Cerebellar nuclear complex (tissue), 1 donor: Measurements from ENCODE around the gene STXBP2.

ENCODE experiments used
- DNase-seq, 2 experiments: peaks; one replicate each; lab custom pipeline; 2025; lab: John Stamatoyannopoulos, UW

Gene STXBP2

GRCh38 chr19:7650148-7650547, 13.2 kb downstream of the STXBP2 start:
- DNase-seq: no peak

DNA sequence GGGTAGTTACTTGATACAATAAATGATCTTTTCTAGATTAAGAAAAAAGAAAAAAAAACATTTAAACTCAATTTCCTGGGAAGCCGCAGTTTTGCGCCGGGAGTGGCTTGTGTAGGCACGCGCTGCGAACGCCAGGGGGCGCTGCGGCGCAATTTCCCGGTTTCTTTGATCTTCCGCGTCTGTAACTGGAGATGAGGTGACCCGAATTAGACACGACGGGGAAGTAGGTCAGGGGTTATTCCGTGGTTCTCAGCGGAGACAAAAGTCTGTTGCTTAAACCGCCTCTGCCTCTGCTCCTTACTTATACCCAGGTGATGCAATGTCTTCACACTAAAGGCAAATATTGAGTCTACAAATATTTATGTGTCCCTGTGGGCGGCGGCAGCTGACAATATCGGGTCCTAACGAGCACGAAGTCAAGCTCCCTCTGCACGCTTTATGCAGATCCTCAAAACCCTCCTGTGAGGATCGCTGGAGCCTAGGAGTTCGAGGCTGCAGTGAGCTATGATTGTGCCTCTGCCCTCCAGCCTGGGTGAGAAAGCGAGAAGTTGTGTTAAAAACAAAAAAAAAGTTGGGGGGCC, 15.2 kb downstream of the STXBP2 start:
- DNase-seq: peak in 1 of 2 experiments; percentile 69

DNA sequence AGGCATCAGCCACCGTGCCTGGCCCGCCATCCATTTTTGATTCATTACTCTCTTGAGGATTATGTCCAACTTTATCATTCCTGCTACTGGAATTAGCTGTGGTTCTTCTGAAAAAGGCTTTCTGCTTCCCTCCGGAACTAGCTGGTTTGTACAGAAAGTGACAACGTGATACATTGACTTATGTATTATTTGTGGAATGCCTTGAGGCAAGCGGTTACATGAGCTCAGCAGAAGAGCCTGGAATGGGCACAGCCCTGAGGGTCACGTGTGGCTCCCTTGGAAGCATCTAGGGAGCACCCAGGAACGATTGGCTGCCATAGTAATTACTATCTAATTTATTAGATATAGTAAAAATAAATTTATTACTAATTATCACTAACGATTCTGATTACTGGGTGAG, 17.5 kb downstream of the STXBP2 start:
- DNase-seq: no peak

DNA sequence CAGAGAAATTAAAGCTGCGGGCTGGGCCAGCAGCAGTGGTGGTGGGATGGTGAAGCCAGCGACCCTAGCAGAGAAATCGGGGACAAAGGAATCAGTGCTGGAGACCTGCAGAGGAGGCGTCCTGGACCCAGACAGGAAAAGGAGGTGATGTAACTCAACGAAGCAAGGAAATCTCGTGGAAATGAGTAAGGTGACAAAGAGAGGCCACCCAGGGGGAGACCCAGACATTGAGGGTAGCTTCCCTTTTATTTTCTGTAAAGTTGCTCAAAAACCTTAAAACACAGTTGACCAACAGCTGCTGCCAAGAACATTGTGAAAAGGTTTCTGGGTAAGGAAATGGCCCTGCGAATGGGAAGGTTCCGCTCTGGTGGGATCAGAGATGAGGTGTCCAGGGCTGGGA, 18.7 kb downstream of the STXBP2 start:
- DNase-seq: no peak

DNA sequence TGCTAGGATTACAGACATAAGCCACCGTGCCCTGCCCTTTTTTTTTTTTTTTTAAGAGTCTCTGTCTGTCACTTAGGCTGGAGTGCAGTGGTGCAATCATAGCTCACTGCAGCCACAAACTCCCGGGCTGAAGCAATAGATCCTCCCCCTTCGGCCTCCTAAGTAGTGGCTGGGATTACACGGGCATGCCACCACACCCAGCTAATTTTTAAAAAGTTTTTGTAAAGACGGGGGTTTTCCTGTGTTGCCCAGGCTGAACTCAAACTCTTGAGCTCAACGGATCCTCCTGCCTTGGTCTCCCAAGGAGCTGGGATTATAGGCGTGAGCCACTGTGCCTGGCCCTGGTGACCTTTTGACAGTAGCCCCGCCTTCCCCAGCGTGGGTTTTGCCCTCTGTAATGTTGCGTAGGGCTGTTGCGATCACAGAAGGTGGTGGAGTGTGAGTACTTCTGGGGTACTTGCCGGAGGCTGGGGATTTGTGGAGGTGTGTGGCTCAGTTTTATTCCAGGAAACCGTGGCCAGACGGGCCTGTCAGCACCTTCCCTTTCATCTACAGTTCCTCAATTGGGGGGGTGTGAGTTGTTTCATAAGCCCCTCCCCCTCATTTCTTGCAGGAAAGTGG, 20.3 kb downstream of the STXBP2 start:
- no peak for DNase-seq

DNA sequence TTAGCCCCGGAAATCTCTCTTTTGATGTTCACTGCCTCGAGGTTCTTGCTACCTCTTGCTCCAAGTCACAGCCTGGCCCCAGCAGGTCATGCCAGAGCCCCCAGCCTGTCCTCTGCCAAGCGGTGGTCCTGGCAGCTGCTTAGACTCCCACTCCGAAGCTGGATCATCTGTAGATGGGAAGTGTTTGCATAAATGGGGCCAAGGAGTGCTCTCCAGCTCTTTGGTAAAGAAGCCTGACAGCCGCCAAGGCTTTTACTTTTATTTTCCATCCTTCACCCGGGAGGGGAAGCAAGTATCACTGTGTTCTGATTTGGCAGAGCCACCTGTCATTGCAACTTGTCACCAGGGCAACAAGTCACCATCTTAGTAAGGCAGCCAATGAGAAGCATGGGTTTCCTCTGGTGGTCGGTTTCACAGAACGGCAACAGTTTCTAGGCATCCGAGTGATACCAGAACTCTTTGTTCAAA, 21.3 kb downstream of the STXBP2 start:
- DNase-seq: no peak

DNA sequence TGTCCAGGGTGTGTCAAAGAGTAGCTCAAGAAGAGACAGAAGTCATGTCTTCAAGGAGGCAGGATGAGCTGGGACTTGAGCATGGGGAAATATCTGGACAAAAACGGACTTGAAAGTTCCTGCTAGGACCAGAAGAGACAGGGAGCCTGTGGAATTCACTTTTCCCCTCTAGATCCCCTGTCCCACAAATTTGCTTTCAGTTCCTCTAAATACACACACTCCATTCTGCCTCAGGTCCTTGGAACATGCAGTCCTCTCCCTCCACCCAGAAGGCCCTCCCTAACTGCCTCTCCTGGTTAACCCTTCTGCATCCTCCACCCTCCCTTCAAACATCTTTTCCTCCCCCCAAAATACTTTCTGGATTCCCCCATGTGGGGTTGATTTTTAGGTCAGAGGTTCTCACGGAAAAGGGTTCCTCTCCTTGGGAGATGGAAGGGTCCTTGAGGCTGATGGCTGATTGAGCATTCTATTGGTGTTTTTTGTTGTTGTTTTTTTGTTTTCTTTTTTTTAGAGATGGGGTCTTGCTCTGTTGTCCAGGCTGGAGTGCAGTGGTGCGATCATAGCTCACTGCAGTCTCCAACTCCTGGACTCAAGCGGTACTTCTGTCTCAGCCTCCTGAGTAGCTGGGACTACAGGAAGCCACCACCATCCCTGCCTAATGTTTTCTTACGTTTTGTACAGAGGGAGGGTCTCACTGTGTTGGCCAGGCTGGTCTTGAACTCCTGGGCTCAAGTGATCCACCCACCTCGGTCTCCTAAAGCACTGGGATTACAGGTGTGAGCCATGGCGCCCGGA, 25.0 kb downstream of the STXBP2 start:
- no peak for DNase-seq

- DNase-seq: no peak
Measured at GRCh38 chr19:7662657-7663056, 25.7 kb downstream of the STXBP2 start.

- no peak for DNase-seq
Measured at GRCh38 chr19:7663706-7664105, 26.8 kb downstream of the STXBP2 start.

- DNase-seq: no peak
Measured at GRCh38 chr19:7665076-7665475, 28.2 kb downstream of the STXBP2 start.

DNA sequence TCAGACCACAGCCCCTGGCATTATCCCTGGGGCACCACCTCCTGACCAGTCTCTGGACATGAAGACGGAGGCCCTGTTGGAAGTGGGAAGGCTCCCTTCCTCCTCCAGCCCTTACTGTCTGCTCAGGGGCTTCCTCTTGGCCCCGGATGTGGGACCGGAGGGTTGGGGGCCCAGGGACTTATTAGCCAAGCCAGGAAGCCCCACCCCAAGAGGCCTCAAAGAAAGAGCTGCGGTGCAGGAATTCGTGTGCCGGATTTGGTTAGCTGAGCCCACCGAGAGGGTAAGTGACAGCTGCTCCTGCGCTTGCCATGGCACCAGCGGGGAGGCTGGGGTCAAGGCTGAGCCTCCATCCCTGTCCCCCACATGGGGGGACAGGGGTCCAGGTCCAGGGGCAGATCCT, 31.9 kb downstream of the STXBP2 start, which contains the start of gene RETN:
RETN (plus strand) TSS at position 208 of the 400 bp plus-strand sequence. CDS start 278 bp downstream, outside the sequence.
- DNase-seq: no peak

DNA sequence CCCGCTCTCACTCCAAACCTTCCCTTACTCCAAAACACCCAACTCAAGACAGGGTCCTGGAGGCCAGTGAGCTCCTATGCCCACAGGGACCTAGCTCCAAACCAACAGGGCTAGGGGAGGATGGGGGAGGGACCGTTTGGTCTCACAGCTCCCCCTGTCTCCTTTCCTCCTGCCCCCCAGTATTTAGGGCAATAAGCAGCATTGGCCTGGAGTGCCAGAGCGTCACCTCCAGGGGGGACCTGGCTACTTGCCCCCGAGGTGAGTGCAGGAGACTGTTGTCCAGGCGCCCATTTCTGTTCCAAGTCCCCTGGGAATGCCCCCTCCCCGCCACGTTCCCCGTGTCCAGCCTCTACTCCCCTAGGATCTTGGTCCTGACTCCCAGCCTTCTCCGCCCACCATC, 32.7 kb downstream of the STXBP2 start:
- DNase-seq: no peak

DNA sequence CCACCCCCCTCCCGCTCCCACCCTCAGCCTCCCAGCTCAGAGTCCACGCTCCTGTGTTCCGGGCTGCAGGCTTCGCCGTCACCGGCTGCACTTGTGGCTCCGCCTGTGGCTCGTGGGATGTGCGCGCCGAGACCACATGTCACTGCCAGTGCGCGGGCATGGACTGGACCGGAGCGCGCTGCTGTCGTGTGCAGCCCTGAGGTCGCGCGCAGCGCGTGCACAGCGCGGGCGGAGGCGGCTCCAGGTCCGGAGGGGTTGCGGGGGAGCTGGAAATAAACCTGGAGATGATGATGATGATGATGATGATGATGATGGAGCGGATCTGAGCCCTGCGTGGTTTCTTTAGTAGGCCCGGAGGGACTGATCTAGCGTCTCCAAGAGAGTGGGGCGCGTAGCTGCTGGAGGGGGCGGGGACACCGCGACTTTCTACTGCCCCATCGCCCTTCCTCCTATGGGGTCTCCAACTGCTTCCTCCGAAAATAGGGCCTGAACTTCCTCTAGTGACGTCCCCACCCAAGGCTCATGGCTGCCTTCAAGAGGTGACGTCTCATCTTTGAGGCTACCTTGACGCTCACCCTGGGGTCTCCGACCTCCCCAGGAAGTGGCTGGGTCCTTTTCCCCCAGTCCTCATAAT, 33.4 kb downstream of the STXBP2 start:
- no peak for DNase-seq

DNA sequence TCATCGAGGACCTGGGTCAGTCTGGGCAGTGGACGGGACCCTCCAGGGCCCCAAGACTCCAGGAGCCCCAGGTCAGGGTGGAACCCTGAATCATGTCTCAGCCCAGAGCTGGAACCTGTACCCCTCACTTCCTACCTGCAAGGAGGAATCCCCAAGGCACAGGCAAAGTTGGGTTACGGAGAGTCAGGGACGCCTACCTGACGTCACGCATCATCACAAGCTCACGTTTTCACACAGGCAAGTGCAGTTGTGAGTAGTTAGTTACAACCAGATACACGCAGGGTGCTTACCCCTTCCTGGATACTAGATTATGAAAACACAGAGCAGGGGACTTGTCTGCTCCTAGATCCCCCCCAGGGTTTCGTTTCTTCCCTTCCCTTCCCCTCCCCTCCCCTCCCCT, 33.9 kb downstream of the STXBP2 start:
- no peak for DNase-seq

DNA sequence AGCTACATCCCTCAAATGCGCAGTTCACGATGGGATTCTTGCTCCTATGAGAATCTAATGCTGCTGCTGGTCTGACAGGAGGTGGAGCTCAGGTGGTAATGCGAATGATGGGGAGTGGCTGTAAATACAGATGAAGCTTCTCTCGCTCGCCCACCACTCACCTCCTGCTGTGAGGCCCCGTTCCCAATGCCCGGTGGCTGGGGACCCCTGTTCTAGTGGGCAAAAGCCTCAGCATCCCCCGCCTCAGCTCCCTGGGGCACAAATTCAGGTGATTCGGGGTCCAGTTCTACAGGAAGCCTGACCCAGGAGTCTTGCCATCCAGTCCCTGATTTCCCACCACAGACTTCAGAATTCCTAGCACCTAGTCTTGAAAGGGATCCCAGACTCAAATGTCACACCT, 35.6 kb downstream of the STXBP2 start:
- DNase-seq: no peak

DNA sequence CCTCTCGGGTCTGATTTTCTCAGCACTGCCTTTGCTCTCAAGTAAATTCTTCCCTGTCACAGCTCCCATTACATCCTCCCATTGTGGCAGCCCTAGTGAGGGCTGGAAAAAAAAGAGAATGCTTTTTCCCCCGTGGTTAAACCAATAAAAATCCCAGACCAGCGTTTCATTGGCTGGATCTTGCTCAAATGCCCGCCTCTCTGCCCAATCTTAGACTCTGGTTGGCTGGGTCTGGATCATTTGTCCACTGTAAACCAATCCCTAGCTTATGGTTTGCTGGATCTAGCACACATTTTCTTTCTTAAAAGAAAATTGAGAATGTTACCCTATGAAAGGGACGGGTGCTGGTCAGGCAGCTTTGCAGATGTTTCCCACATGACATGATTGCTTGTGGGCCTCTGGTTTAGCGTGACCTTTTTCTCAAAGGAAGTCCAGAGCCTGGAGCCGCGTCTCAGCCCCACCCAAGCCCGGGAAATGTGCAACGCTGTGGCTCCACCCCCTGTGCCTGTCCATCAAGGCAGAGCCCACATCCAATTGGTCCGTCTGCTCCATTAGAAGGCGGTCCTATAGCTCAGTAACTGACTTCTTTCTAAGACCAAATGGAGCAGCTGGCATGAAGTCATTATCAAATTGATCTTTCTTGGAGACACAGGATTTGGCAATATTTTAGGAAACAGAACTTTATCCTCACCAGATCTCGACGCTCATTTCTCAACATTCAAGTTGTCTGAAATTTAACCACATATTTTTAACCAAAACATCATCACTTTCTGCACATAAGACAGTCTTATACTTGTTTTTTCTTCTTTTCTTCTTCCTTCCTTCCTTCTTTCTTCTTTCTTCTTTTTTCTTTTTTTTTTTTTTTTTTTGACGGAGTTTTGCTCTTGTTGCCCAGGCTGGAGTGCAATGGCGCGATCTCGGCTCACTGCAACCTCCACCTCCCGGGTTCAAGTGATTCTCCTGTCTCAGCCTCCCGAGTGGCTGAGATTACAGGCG, 37.4 kb downstream of the STXBP2 start:
- no peak for DNase-seq

GRCh38 chr19:7676376-7676775, 39.5 kb downstream of the STXBP2 start:
- no peak for DNase-seq

- DNase-seq: no peak
Measured at GRCh38 chr19:7676854-7677253, 39.9 kb downstream of the STXBP2 start, which contains the start of gene MCEMP1. Gene MCEMP1, plus strand, starts transcription at chr19:7677090. Its CDS starts 31 bp downstream, at chr19:7677121.

- no peak for DNase-seq
Measured at GRCh38 chr19:7677669-7678311, 40.9 kb downstream of the STXBP2 start.

DNA sequence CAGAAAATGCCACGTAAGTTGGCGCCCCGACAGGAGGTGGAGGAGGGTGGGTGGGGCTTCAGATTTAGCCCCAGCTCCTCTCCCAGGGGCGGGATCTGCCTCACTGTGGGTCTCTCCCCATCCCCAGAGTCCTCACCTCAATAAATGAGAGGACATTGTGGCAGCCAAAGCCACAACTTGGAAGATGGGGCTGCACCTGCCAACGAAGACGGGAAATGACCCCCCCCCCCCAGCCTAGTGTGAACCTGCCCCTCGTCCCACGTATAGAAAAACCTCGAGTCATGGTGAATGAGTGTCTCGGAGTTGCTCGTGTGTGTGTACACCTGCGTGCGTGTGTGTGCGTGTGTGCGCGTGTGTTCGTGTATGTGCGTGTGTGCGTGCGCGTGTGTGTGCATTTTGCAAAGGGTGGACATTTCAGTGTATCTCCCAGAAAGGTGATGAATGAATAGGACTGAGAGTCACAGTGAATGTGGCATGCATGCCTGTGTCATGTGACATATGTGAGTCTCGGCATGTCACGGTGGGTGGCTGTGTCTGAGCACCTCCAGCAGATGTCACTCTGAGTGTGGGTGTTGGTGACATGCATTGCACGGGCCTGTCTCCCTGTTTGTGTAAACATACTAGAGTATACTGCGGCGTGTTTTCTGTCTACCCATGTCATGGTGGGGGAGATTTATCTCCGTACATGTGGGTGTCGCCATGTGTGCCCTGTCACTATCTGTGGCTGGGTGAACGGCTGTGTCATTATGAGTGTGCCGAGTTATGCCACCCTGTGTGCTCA, 42.3 kb downstream of the STXBP2 start:
- peak in 1 of 2 experiments; percentile 27 for DNase-seq
